Measurements from ENCODE around the gene CA14.
"Not testable (repeated sequence)": the region's sequence is repeated elsewhere in the genome, so short reads cannot be mapped to it uniquely, and the experiment has no call there.

Gene CA14

GRCh38 chr1:150302902-150303301, 45.3 kb downstream of the CA14 start:
- Histone ChIP-seq H3K4me3 (ENCODE audit: low read length, poor library complexity, severe bottlenecking) (no peak overlapping the region), H2AFZ (ENCODE audit: low read length) (no peak overlapping the region), H3K36me3 (ENCODE audit: insufficient read depth, low read length) (peaks cover 5% of the 10 kb centered on the region; the same call in 1 of the 2 replicates), H3K4me2 (ENCODE audit: low read depth, low read length, poor library complexity, severe bottlenecking) (no peak overlapping the region), H3K9ac (ENCODE audit: low read depth, low read length, poor library complexity, severe bottlenecking) (no peak overlapping the region), H3K9me2 (replicated peaks; ENCODE audit: low read depth, low read length) (no peaks in the 10 kb centered on the region), H3F3A (ENCODE audit: low read depth) (no peaks in the 10 kb centered on the region), H3K4me1 (ENCODE audit: insufficient read depth, low read length, poor library complexity, severe bottlenecking) (no peaks in the 10 kb centered on the region), H4K20me1 (ENCODE audit: insufficient read depth, low read length, poor library complexity, severe bottlenecking) (no peaks in the 10 kb centered on the region), H3K9me3 (ENCODE audit: insufficient read depth, low read depth, low read length) (no peaks in the 10 kb centered on the region), H3K27me3 (ENCODE audit: insufficient read depth, low read length, poor library complexity, severe bottlenecking) (no peaks in the 10 kb centered on the region), H3K79me2 (ENCODE audit: insufficient read depth, low read length) (no peaks in the 10 kb centered on the region)
- no peak for TF ChIP-seq CTCF (conservative IDR thresholded peaks at IDR 0.05; ENCODE audit: low read length)

DNA sequence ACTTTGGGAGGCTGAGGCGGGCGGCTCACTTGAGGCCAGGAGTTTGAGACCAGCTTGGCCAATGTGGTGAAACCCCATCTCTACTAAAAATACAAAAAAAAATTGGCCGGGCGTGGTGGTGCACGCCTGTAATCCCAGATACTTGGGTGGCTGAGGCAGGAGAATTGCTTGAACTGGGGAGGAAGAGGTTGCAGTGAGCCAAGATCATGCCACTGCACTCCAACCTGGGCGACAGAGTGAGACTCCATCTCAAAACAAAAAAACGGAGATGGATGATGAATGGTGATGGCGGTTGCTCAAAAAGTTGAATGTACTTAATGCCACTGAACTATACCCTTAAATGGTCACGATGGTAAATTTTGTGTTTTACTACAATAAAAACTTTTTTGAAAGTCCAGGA, 51.0 kb downstream of the CA14 start:
- H4K20me1 ChIP-seq (ENCODE audit: insufficient read depth, low read length, poor library complexity, severe bottlenecking); H3K9me3 ChIP-seq (ENCODE audit: insufficient read depth, low read depth, low read length); H3F3A ChIP-seq (ENCODE audit: low read depth); H3K27me3 ChIP-seq (ENCODE audit: insufficient read depth, low read length, poor library complexity, severe bottlenecking); H3K36me3 ChIP-seq (ENCODE audit: insufficient read depth, low read length); H3K4me3 ChIP-seq (ENCODE audit: low read length, poor library complexity, severe bottlenecking); H3K9me2 ChIP-seq (replicated peaks; ENCODE audit: low read depth, low read length); H3K9ac ChIP-seq (ENCODE audit: low read depth, low read length, poor library complexity, severe bottlenecking); H3K79me2 ChIP-seq (ENCODE audit: insufficient read depth, low read length); H3K4me1 ChIP-seq (ENCODE audit: insufficient read depth, low read length, poor library complexity, severe bottlenecking); H3K4me2 ChIP-seq (ENCODE audit: low read depth, low read length, poor library complexity, severe bottlenecking); H2AFZ ChIP-seq (ENCODE audit: low read length): not testable (repeated sequence)

- H3K36me3 ChIP-seq (ENCODE audit: insufficient read depth, low read length): peaks cover 6% of the 10 kb centered on the region; the same call in 1 of the 2 replicates
- no peaks in the 10 kb centered on the region for H3K27me3 ChIP-seq (ENCODE audit: insufficient read depth, low read length, poor library complexity, severe bottlenecking)
- no peak overlapping the region for H3K4me3 ChIP-seq (ENCODE audit: low read length, poor library complexity, severe bottlenecking)
- TF ChIP-seq EZH2phosphoT487 (IDR thresholded peaks at IDR 0.05; ENCODE audit: borderline replicate concordance): no peak
- no peak for TF ChIP-seq CTCF (conservative IDR thresholded peaks at IDR 0.05; ENCODE audit: low read length)
- no peaks in the 10 kb centered on the region for H3K9me3 ChIP-seq (ENCODE audit: insufficient read depth, low read depth, low read length)
- no peaks in the 10 kb centered on the region for H3K4me1 ChIP-seq (ENCODE audit: insufficient read depth, low read length, poor library complexity, severe bottlenecking)
- H4K20me1 ChIP-seq (ENCODE audit: insufficient read depth, low read length, poor library complexity, severe bottlenecking): no peaks in the 10 kb centered on the region
- H3F3A ChIP-seq (ENCODE audit: low read depth): no peaks in the 10 kb centered on the region
- no peaks in the 10 kb centered on the region for H3K9me2 ChIP-seq (replicated peaks; ENCODE audit: low read depth, low read length)
- no peaks in the 10 kb centered on the region for H3K79me2 ChIP-seq (ENCODE audit: insufficient read depth, low read length)
- no peak overlapping the region for H3K9ac ChIP-seq (ENCODE audit: low read depth, low read length, poor library complexity, severe bottlenecking)
- no peak overlapping the region for H3K4me2 ChIP-seq (ENCODE audit: low read depth, low read length, poor library complexity, severe bottlenecking)
- no peak overlapping the region for H2AFZ ChIP-seq (ENCODE audit: low read length)
These were observed 52.4 kb downstream of the CA14 start for GRCh38 chr1:150309758-150310508.

GRCh38 chr1:150311762-150312161, 54.2 kb downstream of the CA14 start:
- Histone ChIP-seq H3K79me2 (ENCODE audit: insufficient read depth, low read length) (no peaks in the 10 kb centered on the region), H3K27me3 (ENCODE audit: insufficient read depth, low read length, poor library complexity, severe bottlenecking) (no peaks in the 10 kb centered on the region), H3K9ac (ENCODE audit: low read depth, low read length, poor library complexity, severe bottlenecking) (no peak overlapping the region), H3K4me2 (ENCODE audit: low read depth, low read length, poor library complexity, severe bottlenecking) (no peak overlapping the region), H3K9me3 (ENCODE audit: insufficient read depth, low read depth, low read length) (no peaks in the 10 kb centered on the region), H3F3A (ENCODE audit: low read depth) (no peaks in the 10 kb centered on the region), H3K4me1 (ENCODE audit: insufficient read depth, low read length, poor library complexity, severe bottlenecking) (no peaks in the 10 kb centered on the region), H2AFZ (ENCODE audit: low read length) (no peak overlapping the region), H3K4me3 (ENCODE audit: low read length, poor library complexity, severe bottlenecking) (no peak overlapping the region), H4K20me1 (ENCODE audit: insufficient read depth, low read length, poor library complexity, severe bottlenecking) (no peaks in the 10 kb centered on the region), H3K9me2 (replicated peaks; ENCODE audit: low read depth, low read length) (no peaks in the 10 kb centered on the region), H3K36me3 (ENCODE audit: insufficient read depth, low read length) (peaks cover 6% of the 10 kb centered on the region; the same call in 1 of the 2 replicates)
- TF ChIP-seq CTCF (conservative IDR thresholded peaks at IDR 0.05; ENCODE audit: low read length) (no peak), EZH2phosphoT487 (IDR thresholded peaks at IDR 0.05; ENCODE audit: borderline replicate concordance) (no peak)

Data from Loucy (cell line).